NCI-H128 (cell line): ENCODE results near the gene ARHGAP23.

Experiments used
- DNase-seq: peaks from one replicate; lab custom pipeline; 2025; ENCODE audit not compliant: unreplicated experiment; lab: John Stamatoyannopoulos, UW

ARHGAP23 gene

DNA sequence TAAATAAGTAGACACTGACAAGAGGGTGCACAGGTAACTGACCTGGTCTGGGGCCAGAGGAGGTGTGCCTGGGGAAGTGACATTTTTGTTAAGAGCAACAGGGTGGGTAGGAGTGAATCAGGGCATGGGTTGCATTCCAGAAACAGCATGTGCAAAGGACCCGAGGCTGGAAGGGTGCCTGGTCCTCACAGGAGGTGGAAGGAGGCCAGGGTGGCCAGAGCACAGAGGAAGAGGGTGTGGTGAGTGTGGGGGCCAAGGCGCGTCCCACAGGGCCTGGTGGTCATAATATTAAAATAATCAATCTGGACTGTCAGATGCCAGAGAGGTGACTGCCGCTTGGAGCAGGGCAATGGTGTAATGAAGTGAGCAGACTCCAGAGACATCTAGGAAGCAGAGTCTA lies 14.3 kb downstream of the ARHGAP23 start:
- no peak for DNase-seq

DNA sequence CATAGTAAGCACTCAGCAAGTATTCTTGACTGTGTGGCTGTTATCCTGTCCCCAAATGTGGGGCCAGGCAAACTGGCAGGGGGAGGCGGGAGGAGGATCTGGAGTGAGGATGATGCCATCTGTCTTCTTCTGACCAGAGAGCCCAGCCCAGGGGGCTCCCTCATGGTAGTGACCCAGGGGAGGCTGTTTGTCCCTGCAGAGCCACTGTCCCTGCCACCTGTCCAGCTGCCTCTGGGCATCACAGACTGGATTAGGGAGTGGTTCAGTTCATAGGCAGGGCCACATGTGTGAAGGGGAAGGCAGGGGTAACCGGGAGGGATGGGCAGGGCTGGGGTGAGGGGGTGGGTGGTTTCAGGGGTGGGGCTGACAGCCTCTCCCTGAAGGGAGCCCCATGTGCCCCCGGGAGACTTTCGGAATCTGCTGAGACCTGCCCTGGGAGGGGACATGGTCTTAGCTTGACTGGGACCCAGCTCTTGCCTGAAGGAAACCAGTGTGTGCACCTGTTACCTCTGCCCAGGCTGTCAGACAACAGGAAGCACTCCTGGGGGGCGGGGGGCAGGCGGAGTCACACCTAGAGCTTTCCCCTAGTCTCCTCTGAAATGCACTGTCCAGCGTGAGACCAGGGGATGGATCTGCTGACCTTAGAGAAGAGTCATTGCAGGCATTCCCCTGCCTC lies 15.2 kb downstream of the ARHGAP23 start:
- no peak for DNase-seq

DNA sequence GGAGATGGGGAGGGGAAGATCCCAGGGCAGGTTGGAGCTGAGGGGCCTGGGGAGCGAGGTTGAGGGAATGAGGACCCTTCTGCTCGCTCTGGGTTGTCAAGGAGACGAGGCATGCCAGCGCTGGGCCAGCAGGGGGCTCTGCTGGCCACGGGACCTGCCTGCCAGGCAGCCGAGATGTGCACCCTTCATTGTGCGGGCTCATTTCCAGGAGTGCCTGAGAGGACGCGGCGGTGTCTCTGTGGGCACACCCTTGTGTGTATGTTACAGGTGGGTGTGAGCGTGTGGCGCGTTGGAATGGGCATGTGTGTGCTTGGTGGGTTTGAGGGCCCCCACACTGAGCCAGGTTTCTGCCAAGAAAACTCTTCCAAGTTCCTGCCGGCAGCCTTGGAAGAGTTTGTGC lies 15.9 kb downstream of the ARHGAP23 start:
- DNase-seq, result no peak

DNA sequence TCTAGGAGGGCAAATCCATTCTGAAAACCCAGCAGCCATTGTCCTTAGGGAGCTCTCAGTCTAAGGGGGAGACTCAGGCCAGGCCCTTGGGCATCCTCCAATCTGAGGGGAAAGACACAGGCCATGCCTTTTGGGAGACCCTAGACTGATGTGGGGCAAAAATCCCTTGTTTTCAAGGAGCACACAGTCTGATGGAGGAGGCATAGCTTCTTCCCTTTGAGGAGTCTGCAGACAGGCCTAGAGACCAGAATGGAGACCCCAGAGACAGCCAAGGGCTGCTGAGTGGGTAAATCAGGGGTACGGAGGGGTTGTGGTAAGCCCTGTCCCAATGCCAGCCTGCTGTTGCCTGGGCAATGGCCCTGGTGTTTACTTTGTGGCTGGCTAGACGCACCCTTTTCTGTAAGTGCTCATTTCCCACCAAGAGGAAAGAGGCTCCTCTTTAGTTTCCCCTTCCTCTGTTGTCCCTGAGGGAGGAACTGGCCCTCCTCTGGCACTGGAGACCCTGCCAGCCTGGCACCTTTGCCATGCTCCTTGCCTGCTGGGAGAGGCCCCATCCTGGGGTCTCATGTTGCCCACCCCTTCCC lies 19.3 kb downstream of the ARHGAP23 start:
- no peak for DNase-seq

DNA sequence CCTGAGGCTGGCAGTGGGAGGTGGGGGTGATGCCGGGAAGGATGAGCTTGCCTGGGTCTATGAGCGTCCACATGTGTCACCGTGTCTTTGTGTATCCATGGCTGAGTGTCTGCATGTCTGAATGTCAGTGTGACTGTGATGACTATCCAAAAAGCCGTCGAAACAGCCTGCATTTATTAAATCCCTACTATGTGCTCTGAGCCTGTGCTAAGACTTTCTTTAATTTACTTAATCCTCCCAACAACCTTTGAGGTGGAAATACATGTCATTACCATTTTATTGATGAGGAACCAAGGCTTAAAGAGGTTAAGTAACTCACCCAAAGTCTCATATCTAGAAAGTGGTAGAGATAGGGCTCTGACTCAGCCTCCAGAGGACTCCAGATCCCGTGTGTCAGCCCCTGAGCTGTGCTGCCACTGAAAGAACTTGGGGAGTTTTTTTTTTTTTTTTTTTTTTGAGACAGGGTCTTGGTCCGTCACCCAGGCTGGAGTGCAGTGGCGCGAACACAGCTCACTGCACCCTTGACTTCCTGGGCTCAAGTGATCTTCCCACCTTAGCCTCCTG lies 20.0 kb downstream of the ARHGAP23 start:
- no peak for DNase-seq

DNA sequence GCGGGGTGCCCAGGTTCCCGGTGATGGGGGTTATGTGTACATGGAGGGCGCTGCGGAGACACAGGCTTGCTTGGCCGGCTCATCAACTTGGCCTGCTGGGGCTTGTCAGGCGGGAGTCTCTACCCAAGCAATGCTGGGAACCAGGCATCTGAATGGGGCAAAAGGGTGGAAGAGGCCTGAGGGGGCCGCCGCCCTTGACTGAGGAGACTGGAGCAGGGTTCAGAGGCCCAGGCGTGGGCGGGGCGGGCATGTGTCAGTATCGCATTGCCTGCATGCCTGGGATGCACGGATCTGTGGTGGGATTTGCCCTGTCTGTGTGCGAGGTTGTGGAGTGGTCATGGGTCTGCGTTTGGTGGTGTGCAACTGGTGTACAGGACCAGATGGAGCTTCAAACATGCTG lies 21.1 kb downstream of the ARHGAP23 start:
- DNase-seq, result no peak

DNA sequence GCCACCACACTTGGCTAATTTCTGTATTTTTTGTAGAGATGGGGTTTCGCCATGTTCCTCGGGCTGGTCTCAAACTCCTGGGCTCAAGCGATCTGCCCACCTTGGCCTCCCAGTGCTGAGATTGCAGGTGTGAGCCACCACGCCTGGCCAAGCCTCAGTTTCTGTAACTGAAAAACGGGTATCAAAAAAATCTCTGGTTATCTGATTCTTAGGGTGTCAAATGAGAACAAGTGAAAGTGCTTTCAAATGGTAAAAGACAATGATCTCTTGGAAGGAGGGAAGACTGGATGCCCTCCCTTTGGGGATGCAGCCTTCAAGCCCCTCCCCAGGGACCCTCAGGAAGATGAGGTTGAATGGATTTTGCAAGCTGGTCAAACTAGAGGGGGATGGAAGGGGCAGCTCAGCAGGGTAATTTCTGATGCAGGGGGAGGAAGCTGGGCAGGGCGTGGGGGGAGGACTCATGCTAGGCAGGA lies 22.3 kb downstream of the ARHGAP23 start:
- no peak for DNase-seq

DNA sequence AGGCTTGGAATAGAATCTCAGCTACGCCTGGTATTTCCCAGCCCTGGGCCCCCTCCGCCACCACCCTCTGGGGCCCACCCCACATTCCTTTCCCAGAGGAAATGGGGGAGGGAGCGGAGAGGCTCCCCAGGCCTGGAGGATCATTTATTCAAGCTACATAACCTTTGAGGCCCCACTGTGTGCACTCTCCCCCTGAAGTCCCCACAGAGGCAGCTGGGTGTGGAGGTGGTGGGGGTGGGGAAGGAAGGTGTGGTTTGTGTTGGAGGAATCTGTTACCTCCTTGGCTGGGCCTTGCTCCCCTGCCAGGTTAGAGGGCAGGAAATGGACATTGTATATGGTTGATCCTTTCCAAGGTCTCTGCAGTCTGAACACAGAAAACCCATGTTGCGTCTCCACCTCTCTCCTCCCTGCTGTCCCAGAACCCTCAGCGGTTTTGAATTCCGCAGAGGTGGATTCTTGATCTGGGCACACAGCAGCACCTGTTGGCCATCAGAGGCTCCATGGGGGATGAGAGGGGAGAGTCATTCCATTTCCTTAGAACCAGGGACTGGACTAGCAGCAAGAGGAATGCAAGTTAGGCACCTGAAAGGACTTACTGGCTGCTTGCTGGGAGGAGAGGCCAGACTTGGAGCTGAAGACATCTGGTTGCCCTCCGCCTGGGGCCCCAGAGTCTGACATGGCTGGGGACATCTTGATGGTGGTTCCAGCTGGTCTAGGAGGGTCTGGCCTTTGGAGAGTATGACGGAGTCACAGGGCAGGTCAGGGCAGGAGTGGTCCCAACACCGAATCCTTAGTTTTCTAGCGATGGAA lies 23.0 kb downstream of the ARHGAP23 start:
- DNase-seq, result no peak

DNA sequence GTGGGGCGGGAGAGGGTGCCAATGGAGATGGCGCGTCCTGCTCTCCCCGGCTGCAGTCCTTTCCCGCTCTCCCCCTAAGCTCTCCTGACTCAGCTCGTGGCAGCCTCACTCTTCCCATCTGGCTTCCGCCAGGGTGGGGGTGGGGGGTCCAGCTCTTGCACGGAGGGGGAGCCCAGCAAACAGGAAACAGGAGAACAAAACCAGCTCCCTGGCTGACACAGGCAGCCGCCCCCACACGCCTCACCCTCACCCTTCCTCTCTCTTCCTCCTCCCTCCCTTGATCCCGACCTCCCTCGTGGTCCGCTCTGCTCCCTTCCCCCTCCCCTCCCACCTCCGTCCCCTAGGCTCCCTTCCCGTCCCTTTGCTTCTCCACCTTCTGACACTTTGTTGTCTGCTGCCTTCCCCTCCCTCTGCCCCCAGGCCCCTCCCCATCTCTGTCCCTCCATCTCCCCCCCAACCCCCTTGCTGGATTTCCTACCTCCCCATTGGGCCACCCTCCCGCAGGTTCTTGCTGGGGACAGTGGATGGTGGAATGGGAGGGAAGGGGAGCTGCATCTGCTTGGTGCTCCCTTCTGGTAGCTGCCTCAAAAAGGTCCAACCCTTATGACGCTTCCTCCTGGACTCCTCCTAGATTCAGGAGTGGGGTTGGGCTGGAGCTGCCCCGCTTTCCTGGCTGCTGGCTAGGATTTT lies 23.7 kb downstream of the ARHGAP23 start:
- DNase-seq, result no peak

DNA sequence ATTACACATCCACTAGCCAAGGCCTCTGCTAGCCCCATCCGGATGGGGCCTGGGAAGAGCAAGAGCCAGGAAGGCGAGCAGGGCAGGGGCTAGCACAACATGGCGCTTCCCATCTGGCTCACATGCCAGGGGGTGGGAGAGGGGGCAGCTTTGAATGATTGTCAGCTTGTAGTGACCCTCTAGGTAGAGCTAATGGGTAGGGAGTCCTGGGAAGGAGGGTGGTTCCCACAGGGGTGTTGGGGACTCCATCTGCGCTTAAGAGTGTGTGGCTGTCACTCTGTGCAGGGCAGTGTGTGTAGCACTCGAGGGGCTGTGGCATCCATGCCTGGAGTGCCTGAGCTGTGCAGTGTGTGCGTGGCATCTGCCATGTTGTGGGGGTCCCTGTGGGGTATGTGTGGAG lies 24.5 kb downstream of the ARHGAP23 start:
- no peak for DNase-seq

DNA sequence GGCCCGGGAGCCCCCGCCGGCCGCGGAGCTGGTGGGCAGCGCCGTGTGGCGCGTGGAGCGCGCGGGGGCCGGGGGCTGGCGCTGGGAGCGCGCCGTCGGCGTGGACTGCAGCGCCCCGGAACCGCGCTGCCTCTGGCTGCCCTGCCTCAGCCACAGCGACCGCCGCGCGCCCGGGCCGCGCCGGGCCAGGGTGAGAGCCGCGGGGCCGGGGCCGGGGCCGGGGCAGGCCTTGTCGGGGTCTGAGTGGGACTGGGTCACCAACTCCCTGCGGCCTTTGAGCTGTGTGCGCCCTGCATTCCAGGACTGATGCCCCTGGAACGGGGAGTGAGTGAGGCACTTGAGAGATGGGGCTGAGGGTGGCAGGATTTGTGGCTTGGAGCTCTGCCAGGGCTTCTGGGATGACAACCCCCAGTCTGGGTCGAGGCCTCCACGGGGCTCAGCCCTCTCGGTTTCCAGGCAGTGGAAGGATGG lies 25.7 kb downstream of the ARHGAP23 start:
- DNase-seq, result no peak

DNA sequence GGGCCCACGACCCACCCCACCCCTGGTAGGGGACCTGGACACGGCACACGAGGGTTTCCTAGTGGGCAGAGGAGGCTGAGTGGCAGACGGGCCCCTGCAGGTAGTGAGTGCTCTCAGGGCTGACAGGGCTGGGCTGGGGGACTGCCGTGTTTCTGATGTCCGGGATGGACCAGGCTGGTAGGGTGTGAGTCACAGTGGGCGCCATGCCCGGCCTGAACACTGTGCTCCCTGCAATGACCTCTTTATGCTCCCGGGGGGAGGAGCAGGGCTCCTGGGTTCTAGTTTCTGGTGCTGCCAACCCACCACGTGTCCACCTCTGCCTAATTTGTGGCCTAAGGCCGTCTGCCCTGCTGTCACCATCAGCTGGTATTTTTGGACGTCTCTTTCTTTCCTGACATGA lies 26.3 kb downstream of the ARHGAP23 start:
- DNase-seq, result no peak

DNA sequence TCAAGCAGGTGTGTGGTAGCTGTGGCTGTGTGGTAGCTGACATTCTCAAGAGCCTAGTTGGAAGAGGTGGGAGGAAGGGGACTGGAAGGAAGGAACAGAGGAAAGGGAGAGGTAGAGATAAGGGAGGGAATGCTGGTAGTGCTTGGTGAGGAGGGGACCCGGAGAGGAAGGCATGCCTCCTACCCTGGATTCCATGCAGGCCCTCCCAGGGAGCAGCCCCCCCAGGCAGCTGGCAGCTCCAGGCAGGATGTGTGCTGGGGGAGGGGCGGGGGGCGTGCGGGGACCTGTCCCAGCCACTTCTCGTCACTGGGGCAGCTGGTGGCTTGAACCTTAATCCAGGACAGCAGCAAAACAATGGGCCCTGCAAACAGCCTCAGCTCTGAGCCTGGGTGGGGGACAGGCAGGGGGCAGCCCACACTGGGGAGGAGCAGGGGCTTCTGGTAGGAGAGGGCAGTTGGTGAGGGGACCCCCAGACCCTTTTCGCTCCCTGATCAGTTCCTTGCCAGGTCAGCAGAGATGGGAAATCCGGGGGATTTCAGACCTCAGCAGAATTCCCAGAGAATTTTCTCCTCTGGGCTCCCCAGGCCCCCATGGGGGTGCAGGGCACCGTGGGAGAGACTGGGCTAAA lies 27.1 kb downstream of the ARHGAP23 start:
- no peak for DNase-seq

DNA sequence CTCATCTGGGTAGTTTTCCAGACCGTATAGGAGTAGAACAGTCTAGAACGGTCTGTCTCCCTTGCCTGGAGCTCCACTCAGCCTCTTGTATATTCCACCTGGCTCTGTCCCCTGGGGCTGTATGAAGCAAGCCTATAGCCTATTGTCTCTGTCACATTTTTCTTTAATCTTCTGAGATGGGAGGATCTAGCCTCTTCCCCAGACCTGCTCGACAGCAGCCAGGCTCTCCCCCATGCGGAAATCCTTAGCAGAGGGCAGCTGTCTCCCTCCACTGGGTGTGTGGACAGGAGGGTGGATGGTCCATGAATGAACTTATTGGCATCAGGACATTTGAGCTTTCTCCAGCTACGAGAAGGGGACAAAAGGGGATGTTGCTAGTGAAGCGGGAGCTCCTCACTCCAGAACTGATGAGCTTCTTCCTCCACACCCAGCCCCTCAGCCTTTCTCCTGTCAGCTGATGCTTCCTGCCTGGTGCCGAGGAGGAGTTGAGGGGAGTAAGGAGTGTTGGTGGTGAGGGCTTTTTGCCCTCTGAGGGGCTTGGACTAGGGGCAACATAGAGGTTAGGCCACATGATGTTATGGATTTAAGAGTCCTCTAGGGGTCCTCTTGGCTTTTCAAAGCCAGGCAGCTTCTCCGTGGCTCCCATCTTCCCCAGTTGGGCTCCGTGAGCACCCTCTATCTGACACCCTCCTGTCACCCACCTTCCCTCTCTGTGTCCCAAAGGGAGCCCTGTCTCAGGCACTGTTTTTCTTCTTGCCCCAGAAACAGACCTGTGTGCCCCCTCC lies 28.0 kb downstream of the ARHGAP23 start:
- DNase-seq, result no peak

DNA sequence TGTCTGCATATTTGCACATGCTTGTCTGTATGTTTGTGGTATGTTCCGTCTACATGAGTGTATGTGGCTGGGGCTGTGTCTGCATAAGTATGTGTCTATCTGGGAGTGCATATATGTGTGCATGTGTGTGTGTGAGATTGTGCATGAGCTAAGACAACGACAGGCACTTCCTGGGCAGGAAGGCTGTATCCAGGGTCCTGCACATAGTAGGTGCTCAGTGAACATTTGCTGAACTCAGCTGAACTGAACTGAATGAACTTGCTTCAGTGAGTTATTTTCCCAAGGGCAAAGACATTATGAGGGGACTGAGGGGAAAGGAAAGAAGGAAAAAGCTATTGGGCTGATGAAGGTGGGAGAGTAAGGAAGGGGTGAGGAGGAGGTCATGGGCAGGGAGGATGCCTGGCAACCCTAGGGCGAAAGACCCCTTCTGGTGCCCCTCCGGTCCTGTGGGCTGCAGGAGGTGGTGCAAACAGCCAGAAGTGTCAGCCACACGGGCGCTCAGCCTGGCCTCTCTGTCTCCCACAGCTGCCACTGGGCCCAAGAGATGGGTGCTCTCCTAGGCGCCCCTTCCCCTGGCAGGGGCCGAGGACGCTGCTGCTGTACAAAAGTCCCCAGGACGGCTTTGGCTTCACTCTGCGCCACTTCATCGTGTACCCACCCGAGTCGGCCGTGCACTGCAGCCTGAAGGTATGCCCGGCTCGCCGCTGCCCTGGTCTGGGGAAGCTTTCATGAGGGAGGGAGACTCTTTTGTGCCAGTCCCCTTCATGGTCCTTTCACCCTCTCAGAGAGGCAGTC lies 29.5 kb downstream of the ARHGAP23 start:
- no peak for DNase-seq

DNA sequence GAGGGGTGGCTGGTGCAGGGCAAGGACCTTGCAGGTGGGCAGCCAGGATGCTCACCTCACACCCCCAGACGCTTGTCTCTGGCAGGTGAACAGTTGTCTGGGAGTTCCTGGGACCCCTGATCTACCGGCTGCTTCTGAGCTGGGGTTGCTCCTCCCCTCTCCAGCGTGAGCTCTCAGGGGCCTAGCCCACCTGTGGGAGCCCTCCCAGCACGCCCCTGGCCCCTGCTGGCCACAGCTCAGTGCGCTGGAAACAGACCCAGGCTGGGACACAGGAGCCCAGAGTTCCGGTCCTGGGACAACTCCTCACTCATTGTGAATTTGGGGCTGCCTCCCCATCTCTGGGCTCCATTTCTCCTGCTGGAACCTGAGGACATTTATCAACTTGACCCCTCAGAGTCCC lies 30.3 kb downstream of the ARHGAP23 start:
- no peak for DNase-seq

DNA sequence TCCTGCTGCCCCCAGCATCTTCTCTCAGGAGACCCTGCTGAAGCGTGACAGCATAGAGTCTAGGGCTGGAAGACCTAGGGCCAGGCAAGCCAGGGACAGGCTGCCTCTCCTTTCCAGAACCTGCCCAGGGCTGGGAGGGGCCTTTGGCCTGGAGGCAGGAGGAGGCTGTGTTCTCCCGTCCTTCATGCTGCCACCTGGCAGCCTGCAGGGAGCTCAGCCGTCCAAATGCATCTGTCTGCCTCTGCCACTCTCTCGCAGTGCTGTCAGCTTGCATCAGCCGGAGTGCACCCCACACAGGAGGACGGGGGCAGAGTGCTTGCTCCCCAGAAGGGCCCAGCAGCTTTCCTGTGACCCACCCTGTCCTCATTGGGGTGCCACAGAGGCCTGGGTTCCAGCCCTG lies 31.3 kb downstream of the ARHGAP23 start:
- no peak for DNase-seq

DNA sequence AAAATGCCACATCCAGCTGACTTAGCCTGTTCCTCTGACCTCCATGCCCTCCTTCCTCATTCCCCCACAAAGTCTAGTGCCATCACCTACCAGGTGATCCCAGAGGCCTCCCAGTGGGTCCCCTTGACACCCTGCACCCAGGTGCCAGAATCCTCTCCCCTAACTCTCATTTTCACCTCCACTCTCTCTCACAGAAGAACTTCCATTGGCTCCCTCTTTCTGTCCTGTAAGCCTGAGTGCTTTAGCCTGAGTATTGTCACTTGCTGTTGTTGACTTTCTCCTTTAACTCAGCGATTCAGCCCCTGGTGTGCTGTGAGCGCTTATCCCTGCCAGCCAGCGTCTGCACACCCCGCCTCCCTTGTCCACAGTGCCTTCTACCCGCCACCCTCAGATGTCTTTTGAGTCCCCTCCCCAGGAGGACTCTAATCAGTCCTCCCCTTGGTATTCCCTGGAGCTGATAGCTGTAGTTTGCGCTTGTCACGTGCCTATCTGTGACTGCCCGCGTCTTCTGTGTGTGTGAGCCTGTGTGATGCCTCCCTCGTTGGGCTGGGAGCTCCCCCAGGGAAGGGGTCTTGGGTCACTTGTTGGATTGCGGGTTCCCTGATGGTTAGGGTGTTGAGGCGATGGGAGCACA lies 31.9 kb downstream of the ARHGAP23 start:
- no peak for DNase-seq
